ENCODE results near the gene IFNA6. TPM values are rescaled to one million over a fixed set of nuclear protein-coding genes. Genes with fewer than 3 reads are reported as not detected.

The IFNA6 gene
- total RNA-seq, 2 donors from 2014 or later: not detected

DNA sequence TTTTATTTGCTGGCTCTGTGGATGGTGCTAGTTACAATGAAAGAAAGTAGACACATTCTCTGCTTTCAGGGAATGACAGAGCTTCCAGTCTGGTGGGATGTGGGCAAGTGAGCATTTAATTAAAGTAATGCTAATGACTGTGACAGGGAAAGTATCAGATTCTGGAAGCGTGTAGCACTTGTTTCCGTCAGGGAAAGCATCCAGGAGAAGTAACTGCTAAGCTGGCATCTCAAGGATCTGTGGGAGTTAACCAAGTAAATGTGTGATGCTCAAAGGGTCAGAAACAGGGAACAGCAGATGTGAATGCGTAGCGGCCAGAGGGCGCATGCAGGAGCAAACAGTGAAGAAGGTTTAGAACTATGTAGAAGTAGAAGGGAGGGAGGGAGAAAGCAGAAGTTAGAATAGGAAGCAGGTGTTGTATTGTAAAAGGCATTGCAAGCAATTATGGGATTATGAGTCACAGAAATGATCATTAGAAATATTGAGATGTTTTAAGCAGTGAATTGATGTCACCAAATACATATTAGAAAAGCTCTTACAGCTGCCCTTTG, 27.7 kb downstream of the IFNA6 start:
- Histone ChIP-seq H3K27me3 (no peaks in the 10 kb centered on the region), H3K9me3 (no peaks in the 10 kb centered on the region), H3K4me1 (peaks cover 0 to 8% of the 10 kb centered on the region in 2 donors), H3K27ac (no peak overlapping the region), H3K36me3 (peaks cover 28% of the 10 kb centered on the region), H3K4me3 (no peak overlapping the region)
- DNase-seq (ENCODE audit: low spot score): no peak
- TF ChIP-seq, protein P1, sequence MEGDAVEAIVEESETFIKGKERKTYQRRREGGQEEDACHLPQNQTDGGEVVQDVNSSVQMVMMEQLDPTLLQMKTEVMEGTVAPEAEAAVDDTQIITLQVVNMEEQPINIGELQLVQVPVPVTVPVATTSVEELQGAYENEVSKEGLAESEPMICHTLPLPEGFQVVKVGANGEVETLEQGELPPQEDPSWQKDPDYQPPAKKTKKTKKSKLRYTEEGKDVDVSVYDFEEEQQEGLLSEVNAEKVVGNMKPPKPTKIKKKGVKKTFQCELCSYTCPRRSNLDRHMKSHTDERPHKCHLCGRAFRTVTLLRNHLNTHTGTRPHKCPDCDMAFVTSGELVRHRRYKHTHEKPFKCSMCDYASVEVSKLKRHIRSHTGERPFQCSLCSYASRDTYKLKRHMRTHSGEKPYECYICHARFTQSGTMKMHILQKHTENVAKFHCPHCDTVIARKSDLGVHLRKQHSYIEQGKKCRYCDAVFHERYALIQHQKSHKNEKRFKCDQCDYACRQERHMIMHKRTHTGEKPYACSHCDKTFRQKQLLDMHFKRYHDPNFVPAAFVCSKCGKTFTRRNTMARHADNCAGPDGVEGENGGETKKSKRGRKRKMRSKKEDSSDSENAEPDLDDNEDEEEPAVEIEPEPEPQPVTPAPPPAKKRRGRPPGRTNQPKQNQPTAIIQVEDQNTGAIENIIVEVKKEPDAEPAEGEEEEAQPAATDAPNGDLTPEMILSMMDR (IDR thresholded peaks at IDR 0.05): no peak

DNA sequence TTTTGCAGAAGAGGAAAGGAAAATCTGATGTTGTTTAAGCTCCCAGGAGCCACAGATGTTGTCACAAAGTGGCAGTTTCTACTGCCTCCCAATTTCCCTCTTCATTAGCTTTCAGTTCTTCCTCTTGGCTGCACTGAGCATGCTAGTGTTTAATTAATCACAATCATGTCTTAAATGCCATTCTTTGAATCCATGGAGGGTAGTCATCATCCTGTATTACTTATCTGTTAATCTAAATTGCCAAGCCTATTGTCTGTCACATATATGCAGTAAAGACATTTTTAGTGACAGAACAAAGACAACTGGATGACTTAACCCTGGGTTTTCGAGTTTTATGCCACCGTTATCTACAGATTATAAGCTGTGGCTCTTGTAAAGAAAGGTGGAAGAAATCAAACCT, 30.2 kb downstream of the IFNA6 start:
- Histone ChIP-seq H3K9me3 (no peaks in the 10 kb centered on the region), H3K36me3 (peaks cover 28% of the 10 kb centered on the region), H3K27me3 (no peaks in the 10 kb centered on the region), H3K27ac (no peak overlapping the region), H3K4me1 (peaks cover 0 to 8% of the 10 kb centered on the region in 2 donors), H3K4me3 (no peak overlapping the region)
- DNase-seq (ENCODE audit: low spot score): no peak
- TF ChIP-seq, protein P1 (IDR thresholded peaks at IDR 0.05): no peak

DNA sequence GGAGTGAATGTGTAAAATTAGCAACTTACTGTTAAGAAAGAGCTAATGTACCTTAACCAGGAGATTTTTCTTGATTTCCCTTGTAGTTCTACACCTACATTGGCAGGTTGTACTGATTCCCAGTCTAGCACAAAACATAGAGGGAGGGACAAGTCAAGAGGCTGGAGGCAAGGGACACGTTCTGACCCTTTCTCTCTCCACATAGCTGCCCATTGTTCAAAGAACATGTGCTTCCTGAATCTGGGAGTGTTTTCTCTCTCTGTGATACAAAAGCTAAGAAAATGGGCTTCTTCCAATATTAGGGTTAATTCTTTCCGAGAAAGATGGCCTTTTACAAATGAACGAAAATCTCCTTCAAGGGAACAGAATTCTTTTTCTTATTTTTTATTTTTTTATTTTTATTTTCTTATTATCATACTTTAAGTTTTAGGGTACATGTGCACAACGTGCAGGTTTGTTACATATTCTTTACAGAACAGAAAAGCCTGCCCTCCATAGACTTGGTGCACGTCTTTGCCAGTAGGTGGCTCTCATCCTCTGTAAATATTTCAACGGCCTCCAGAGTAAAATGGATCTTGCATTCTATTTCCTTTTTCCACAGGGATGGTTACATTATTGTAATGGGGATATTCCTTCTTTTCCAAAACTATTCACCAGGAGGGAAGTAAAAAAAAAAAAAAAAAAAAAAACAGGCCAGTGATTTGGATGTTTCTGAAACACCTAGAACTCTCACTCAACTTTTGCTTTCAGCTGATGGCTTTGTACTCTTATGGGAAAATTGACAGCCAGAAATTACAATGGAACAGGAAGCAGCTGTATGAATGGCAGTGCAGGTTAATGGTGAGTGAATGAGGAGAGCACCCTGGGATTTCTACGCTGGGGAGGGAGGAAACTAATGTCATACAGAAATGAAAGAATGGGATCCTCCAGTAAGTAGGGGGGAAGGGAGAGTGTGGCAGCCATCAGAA, 32.4 kb downstream of the IFNA6 start:
- H3K27ac ChIP-seq: no peak overlapping the region
- TF ChIP-seq, protein P1 (IDR thresholded peaks at IDR 0.05): peak; percentile 62 to 73
- DNase-seq (ENCODE audit: low spot score): no peak

DNA sequence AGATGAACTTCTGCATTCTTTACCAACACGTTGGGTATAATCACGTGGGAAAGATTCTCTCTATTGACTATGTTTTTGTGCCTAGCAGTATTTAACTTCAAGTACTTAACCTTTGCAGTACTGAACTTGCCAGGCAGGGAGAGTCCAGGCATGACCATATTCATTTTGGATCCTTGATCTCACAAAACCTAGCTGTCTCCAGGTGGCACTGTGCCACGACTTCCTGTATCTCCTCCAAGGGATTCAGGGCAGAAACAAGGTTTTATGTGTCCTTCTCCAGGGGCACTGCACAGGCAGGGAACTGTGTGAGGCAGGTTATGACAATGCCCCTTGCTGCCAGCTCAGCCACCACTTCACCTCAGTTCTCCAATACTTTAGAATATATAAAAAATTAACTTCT, 33.8 kb downstream of the IFNA6 start:
- H3K4me1 ChIP-seq: no peaks in the 10 kb centered on the region
- H3K27ac ChIP-seq: no peak overlapping the region
- no peak for DNase-seq (ENCODE audit: low spot score)
- H3K9me3 ChIP-seq: no peaks in the 10 kb centered on the region
- H3K27me3 ChIP-seq: no peaks in the 10 kb centered on the region
- H3K4me3 ChIP-seq: no peak overlapping the region
- peaks cover 10% of the 10 kb centered on the region for H3K36me3 ChIP-seq
- TF ChIP-seq, protein P1 (IDR thresholded peaks at IDR 0.05): no peak

More for the DNA sequence above, 32.4 kb downstream of the IFNA6 start:
- H3K4me3 ChIP-seq: no peak overlapping the region
- H3K36me3 ChIP-seq: peaks cover 19% of the 10 kb centered on the region
- no peaks in the 10 kb centered on the region for H3K9me3 ChIP-seq
- no peaks in the 10 kb centered on the region for H3K27me3 ChIP-seq
- H3K4me1 ChIP-seq: no peaks in the 10 kb centered on the region

DNA sequence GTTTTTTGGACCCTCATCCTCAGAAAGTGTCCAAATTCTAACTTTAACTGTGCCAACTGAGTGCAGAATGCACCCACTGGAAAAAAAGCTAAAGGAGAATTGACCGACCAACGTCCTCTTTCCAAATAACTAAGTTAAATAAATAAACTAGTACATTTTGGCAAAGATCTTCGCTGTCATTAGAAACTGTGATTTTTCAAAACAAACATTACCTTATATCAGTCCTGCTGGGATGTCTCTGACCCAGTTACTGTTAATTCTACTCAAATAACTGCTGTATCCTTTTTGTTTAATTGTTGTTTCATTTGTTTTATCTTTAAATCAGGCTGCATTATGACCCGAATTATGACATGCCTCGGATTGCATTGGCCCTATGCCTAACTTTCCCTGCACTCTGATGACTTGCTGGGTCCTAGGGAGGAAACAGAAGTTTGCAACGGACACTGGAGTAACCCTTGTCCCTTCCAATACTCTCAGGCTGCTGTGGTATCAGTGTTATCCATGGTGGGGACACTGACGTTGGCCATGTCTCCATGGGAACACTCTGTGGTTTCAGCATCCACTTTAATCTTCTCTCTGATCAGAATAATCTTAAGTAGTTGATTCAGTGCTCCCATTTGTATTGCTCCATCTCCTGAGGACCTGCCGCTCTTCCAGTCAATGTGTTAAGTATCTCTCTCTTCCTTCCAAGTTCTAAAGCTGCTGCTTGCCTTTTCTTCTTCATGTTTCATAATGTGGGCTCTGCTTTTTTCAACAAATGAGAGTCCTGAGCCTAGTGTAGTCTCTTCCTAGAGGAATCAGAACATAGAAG, 34.5 kb downstream of the IFNA6 start:
- H3K9me3 ChIP-seq: no peaks in the 10 kb centered on the region
- TF ChIP-seq, protein P1 (IDR thresholded peaks at IDR 0.05): no peak
- peaks cover 3% of the 10 kb centered on the region for H3K36me3 ChIP-seq
- no peaks in the 10 kb centered on the region for H3K4me1 ChIP-seq
- H3K4me3 ChIP-seq: no peak overlapping the region
- no peaks in the 10 kb centered on the region for H3K27me3 ChIP-seq
- H3K27ac ChIP-seq: no peak overlapping the region
- no peak for DNase-seq (ENCODE audit: low spot score)

All from right atrium auricular region (tissue), 2 donors.